GM13976 (cell line): Measurements from ENCODE around the gene COL21A1.

Experiments used
- DNase-seq: peaks from one replicate; pipeline ENCODE4 v3.0.0; 2012; ENCODE audit warnings: low spot score
- CTCF ChIP-seq: IDR thresholded peaks from 2 replicates; pipeline ENCODE4 v1.5.1; 2012; ENCODE audit warnings: borderline replicate concordance, mild to moderate bottlenecking; ENCODE audit not compliant: insufficient read depth; ENCODE audit errors: extremely low read depth, missing control alignments, control extremely low read depth
- in situ Hi-C: fragments of 300-500 bp; cut with MboI; formaldehyde crosslinking; loops from one replicate; pipeline ENCODE4 v1.12.0; 2022; ENCODE audit warnings: low sequenced_read_pairs, mixed read lengths, inconsistent platforms; ENCODE audit not compliant: unreplicated experiment

Gene COL21A1

GRCh38 chr6:56009636-56010035, 237.7 kb downstream of the COL21A1 start:
- DNase-seq = no peak
- in situ Hi-C loops = no loop called here

More at GRCh38 chr6:56009636-56010035, 237.7 kb downstream of the COL21A1 start:
- no peak for TF ChIP-seq CTCF
